ENCODE data around the gene PDE1A. TPM values are rescaled to one million over a fixed set of nuclear protein-coding genes. Genes with fewer than 3 reads are reported as not detected.

The PDE1A gene
- total RNA-seq, 1 donor: 0.27 TPM

DNA sequence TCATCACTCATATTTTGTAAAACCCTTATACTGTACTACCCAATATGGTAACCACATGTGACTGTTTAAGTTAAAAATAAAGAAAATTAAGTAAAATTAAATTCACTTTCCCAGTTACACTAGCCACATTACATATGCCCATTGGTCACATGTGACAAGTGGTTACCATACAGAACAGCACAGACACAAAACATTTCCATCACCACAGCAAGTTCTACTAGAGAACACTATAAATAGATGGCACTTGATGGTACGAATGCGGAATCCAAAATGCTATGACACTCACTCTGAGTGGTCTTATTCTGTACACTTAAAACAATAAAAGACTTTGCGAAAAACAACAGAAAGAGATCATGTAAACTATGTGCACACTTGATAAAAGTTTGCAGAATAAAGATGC, 202.2 kb downstream of the PDE1A start:
- no peak for DNase-seq (ENCODE audit: low read depth in 2 of 3, low spot score in 2 of 3)

DNA sequence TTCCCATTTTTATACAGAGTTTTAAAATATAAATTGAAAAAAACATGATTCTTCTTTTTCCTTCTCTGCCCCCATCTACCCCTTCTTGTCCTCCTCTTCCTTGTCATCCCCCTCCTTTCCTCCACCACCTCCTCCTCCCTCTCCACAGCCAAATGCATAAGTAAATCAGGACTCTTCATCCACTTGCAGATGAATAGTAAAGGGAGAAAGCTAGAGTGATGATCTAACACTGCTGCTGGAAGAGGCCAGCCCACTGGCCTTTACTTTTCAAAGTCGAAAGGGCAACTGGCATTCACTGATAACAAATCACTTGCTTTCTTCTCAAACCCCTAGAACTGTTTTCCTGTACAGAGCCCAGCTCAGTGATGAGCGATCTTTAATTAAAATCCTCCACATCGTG, 205.8 kb downstream of the PDE1A start:
- DNase-seq (ENCODE audit: low read depth in 2 of 3, low spot score in 2 of 3): no peak

DNA sequence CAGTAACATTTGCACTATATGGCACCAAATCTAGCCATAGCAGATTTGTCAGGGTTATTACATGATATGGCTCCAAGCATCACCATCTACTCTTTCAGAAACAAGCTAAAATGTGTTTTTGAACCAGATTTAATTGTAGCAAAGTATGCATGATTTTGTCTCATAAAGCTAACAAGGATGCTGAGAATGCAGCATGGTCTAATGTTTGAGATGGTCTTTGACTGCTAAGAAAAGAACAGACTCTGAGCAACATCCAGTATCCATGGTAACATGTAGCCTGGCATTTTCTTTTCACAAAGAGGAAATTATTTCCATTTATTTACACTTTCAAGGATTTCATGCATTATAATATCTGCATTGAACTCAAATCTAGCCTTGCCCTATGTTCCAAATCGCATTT, 206.5 kb downstream of the PDE1A start:
- DNase-seq (ENCODE audit: low read depth in 2 of 3, low spot score in 2 of 3): no peak

DNA sequence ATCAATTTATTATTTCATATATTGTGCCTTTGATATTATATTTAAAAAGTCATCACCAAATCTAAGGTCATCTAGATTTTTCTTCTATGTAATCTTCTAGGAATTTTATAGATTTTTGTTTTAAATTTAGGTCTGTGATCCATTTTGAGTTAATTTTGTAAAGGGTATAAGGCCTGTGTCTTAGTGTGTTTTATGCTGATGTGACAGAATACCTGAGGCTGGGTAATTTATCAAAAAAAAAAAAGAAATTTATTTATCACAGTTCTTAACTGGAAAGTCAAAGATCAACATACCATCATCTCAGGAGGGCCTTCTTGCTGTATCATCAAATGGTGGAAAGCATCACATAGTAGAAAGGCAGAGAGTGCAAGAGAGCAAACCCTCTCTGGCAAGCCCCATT, 216.2 kb downstream of the PDE1A start:
- DNase-seq (ENCODE audit: low read depth in 2 of 3, low spot score in 2 of 3): no peak

DNA sequence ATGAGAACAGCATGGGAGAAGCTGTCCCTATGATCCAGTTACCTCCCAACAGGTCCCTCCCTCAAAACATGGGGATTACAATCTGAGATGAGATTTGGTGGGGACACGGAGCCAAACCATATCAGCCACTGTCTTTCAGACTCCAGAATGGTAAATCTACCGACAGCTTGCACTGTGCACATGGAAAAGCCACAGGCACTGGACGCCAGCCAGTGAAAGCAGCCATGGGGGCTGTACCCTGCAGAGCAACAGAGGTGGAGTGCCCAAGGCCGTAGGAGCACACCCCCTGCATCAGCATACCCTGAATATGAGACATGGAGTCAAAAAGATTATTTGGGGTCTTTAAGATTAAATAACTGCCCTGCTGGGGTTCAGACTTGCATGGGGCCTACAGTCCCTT, 218.4 kb downstream of the PDE1A start:
- no peak for DNase-seq (ENCODE audit: low read depth in 2 of 3, low spot score in 2 of 3)

DNA sequence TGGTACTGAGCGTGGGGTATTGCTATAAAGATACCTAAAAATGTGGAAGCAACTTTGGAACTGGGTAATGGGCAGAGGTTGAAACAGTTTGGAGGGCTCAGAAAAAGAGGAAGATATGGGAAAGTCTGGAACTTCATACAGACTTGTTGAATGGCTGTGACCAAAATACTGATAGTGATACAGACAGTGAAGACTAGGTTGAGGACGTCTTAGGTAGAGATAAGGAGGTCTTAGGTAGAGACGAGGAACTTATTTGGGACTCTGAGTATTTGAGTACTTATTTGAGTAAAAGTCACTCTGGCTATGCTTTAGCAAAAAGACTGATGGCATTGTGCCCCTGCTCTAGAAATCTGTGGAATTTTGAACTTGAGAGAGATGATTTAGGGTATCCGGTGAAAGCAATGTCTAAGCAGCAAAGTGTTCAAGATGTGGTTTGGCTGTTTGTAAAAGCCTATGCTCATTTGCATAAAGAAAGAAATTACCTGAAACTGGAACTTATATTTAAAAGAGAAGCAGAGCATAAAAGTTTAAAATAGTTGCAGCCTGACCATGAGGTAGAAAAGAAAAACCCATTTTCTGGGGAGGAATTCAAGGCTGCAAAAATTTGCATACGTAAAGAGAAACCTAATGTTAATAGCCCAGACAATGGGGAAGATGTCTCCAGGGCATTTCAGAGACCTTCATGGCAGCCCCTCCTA, 219.6 kb downstream of the PDE1A start:
- no peak for DNase-seq (ENCODE audit: low read depth in 2 of 3, low spot score in 2 of 3)

DNA sequence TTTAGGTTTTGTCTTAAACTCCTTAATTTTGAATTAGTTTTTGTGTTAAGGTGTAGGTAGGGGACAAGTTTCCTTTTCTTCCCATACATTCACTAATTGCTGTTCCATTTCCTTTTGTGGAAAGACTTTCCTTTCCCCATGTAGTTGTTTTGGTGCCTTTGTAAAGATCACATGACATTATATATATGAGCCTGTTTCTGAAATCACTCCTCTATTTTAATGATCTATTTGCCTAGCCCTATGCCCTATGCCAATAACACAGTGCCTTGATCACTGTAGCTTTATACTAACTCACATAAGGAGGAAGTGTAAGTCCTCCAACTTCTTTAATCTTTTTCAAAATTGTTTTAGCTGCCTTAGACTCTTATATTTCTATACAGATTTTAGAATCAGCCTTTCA, 229.3 kb downstream of the PDE1A start:
- no peak for DNase-seq (ENCODE audit: low read depth in 2 of 3, low spot score in 2 of 3)

DNA sequence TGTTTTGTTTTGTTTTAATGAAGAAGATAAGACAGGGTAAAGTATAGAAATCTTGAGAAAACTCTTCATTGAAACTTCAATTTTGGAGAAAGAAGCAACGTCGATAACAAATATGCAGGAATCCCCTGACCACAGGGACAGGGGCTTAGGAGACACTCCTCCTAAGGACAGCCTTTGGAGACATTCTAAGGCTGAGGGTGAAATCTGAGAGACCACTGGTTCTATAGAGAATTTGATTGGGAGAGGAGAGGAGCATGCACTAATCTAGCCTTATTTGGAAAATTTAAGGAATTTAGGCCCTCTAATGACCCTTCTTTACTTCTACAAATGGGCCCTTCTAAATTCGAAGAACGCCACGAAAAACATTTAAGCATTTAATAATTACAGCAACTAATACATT, 233.5 kb downstream of the PDE1A start:
- DNase-seq (ENCODE audit: low read depth in 2 of 3, low spot score in 2 of 3): no peak

DNA sequence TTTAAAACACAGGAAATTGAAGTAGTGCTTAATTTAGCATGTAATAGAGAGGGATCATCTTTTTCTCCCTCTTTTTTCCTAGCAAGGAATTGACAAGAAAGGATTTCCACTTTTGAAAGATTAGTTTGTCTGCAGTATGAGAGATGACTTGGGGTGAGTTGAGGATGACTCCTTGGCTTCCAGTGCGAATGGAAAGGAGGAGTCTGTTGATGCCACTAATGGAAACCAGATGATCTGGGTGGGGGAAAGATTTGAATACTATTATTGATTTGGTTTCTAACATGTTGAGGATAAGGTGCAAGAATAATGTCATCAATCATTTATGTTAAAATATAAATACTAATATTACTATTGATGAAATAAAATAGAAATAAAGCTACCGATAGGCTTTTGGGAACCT, 235.8 kb downstream of the PDE1A start:
- no peak for DNase-seq (ENCODE audit: low read depth in 2 of 3, low spot score in 2 of 3)

DNA sequence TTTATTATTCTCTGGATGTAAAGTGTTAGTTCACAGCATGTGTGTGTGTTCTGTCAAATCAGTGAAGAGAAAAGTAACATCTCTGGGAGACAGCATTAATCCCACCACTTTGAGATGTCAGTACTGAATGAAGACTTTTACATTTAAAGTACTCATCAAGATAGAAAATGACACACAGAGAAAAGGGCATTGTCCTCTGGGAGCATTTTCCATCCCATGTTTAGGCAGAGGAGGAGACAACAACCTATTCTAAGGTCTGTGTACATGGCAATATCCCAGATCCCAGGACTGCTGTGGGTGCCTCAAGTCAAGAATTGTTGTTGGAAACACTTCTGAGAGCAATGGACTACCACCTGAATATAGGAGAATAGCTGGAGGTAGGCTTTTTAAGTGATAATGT, 239.7 kb downstream of the PDE1A start:
- DNase-seq (ENCODE audit: low read depth in 2 of 3, low spot score in 2 of 3): no peak

DNA sequence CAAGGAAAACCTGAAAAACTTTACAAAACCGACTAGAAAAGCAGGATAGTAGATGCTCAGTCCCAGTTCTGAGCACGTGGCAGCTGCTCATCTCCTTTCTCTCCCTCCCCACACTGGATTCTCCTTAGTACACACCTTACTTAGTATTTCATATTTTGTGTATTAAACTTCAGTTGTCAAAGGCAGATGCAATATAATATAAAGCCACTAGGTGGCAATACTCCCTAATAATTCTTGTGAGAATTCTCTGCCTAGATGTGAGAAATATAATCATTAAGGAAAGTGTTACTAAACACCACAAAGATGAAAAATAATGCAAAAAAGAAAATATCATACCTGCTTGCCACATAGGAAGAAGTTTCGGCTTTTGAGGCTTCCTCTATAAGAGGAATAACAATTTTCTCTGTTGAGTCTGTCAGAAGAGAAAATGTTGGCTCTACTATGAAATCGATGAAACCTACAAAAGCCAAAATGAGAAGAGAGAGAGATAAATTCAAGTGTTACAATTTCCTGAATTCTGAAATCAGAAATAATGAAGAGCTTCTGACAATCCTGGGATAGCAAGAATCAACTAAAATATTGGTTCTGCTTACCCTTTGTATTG, 240.6 kb downstream of the PDE1A start:
- DNase-seq (ENCODE audit: low read depth in 2 of 3, low spot score in 2 of 3): peak in 2 of 3 donors; percentile 24 to 72

DNA sequence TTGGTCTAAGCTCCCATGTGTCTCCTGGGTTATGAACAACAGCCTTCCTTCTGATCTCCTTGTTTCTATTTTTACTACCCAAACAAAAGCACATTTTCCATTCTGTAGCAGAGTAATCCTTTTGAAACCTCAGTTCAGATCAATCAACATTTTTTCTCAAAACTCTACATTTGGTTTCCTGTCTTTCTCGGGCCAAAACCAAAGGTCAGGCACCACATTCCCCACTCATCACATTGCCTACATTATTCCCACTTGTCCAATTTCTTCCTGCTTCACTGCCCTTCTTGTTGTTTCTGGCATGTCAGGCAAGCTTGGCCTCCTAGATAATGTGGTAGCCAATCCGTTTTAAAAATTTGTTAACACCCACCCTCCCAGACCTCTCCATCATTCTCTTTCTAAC, 244.4 kb downstream of the PDE1A start:
- DNase-seq (ENCODE audit: low read depth in 2 of 3, low spot score in 2 of 3): no peak

DNA sequence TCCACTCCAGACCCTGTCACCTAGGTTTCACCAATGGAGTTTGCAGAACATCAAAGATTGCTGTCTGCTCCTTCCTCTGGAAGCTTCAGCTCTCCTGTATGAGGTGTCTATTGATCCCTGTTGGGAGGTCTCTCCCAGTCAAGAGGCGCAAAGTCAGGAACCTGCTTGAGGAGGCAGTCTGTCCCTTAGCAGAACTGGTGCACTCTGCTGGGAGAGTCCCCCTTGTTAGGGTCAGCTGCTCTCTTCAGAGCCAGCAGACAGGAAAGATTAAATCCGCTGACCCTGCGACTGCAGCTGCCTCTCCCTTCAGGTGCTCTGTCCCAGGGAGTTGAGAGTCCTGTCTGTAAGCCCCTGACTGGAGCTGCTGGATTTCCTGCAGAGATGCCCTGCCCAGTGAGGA, 245.5 kb downstream of the PDE1A start:
- DNase-seq (ENCODE audit: low read depth in 2 of 3, low spot score in 2 of 3): no peak

DNA sequence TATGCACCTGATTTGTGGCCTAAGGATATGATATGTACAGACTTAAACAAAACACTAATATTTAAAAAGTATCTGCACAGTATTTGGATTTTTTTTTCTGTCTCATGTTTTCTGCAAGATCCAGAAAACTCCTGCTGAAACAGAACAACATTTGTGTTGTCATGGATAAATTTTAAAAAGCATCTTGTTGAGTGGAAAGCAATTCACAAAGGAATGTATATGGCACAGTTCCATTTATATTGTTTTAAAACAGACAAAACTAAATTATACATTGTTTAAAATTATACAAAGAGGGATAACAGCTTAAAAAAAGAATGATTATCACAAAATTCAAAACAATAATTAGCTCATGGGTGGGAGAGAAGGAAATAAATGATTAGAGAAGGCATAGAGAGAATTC, 247.7 kb downstream of the PDE1A start:
- no peak for DNase-seq (ENCODE audit: low read depth in 2 of 3, low spot score in 2 of 3)

DNA sequence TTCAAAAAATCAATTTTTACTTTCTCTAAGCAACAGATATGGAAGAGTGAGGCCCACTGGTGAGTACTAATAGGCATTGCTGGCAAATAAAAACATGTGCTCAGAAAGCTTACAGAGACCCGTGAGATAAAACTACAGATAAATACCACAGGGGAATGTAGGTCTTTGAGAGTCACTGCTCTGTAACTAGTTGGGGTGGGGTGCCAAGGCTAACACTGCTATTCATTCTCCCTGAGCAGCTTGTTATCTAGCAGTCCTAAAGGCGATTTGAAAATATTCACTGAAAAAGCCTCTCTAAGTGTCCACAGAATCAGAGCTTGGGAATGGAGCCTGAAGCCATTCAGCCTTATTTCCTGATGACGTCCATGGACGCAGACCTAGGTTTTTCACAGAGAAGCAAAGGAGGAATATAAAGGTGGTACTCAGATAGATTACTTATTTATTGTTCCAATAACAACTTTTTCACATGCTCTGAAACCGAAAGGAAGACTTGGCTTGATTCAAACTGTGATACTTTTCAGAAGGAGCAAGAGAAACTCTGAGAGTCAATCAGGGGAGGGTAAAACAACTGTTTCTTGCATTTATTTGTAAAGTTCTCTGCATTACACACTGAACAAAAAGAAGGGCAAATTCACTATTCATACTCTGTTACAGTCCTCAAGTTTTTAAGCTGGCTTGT, 252.8 kb downstream of the PDE1A start:
- no peak for DNase-seq (ENCODE audit: low read depth in 2 of 3, low spot score in 2 of 3)

DNA sequence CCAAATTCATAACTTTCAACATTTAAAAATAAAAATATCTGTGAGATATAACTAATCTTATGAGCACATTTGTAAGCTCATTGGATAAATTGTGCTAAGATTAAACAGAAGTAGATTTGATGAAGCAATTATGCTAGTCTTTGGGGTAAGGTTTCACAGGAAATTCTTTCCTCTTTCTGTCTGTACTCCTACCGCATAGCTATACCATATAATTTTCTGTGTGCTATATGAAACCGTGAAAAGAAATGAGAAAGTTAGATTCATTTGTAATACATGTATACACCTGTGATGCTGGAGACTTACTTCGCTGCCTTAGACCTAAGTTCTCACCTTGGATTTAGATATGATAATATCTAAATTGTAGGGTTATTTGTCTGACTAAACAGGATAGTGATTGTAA, 256.5 kb downstream of the PDE1A start:
- DNase-seq (ENCODE audit: low read depth in 2 of 3, low spot score in 2 of 3): no peak

DNA sequence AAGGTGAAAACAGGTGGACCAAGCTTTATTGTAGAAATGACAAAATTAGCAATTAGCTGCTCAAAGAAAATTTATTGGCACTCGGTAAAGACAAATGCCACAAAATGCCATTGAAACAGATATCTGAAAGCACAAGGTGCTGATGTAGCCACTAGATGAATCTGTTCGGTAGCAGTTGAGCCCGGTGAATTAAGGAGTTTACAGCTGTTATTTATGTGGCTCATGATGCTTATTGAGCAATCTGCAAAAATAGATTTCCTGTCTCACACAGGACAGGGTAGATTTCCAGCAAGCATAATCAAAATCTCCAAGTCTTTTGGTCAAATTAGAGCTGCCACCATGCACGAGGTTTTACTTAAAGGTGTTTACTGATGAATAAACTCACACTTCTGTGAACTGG, 259.0 kb downstream of the PDE1A start:
- no peak for DNase-seq (ENCODE audit: low read depth in 2 of 3, low spot score in 2 of 3)

DNA sequence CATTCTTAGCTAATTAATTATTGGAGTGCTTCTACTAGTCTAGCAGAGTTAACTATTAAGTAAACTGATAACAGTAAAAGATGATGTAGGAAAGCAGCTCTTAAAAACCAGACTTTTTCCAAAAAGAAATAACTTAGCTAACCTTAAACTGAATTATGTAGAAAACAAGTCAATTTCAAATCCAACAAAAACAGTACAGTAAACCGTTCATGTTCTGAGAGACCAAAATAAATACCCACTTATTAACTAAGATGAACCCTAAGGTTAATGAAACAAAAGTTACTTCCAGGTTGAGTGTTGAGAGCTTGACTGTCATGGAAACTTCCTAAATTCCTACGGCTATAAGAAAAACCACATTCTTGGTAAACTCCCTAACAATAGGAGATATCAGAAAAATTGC, 260.0 kb downstream of the PDE1A start:
- no peak for DNase-seq (ENCODE audit: low read depth in 2 of 3, low spot score in 2 of 3)

DNA sequence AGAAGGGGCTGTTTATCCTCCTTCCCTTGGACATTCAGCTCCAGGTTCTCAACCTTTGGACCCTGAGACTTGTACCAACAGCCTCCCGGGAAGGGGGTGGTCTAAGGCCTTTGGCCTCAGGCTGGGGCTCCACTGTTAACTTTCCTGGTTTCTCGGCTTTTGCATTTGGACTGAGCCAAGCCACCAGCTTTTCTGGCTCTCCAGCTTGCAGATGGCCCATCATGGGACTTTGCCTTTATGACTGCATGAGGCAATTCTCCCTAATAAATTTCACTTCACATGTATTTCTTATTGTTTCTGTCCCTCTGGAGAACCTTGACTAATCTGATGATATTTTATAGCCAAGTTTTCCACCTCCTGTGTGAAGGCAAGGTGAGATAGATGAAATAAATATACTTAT, 260.4 kb downstream of the PDE1A start:
- no peak for DNase-seq (ENCODE audit: low read depth in 2 of 3, low spot score in 2 of 3)

DNA sequence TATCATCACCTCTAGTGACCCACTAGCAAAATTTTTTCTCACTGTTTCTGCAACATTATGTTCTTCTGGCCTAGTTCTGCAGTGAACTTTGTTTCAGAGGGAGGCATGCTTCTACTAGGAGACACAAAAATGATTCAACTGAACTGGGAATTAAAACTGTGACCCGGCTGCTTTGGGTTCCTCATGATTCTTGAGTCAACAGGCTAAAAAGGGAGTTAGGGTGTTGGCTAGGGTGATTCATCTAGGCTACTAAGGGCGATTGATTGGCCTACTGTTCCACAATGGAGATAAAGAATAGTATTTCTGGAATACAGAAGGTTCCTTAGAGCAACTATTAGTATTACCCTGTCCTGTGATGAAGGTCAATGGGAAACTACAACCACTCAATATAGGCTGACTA, 261.6 kb downstream of the PDE1A start:
- no peak for DNase-seq (ENCODE audit: low read depth in 2 of 3, low spot score in 2 of 3)

DNA sequence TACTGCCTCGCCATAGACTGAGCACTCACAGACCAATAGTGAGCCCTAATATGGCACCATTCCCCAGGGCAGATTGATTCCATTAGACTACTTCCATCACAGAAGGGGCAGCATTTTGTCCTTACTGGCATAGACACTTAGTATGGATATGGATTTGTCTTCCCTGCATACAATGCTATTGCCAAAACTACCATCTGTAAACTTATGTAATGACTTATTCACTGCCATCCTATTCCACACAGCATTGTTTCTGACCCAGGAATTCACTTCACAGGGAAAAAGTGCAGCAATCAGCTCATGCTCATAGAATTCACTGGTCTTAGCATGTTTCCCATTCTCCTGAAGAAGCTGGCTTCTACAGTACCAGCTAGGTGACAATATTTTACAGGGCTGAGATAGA, 262.1 kb downstream of the PDE1A start:
- no peak for DNase-seq (ENCODE audit: low read depth in 2 of 3, low spot score in 2 of 3)

DNA sequence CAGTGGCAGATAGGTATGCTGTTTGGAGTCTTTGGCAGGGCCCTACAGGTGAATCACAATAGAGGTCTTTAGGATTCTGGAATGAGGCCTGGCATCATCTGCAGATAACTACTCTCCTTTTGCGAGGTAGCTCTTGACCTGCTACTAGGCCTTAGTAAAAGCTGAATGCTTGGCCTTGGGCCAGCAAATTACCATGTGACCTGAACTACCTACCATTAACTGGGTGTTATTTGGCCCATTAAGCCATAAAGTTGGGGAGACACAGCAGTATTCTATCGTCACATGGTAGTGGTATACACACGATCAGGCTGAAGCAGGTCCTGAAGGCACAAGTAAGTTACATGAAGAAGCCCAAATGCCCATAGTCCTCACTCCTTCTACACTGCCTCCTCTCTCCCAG, 263.0 kb downstream of the PDE1A start:
- no peak for DNase-seq (ENCODE audit: low read depth in 2 of 3, low spot score in 2 of 3)
